H9 (cell line): Measurements from ENCODE around the gene MED28. TPM values are rescaled to one million over a fixed set of nuclear protein-coding genes. Genes with fewer than 3 reads are reported as not detected.

Experiments used
- DNase-seq: peaks from one replicate; pipeline ENCODE4 v3.0.0-alpha.2; 2017
- H2AFZ ChIP-seq: one replicate; pipeline ENCODE4 v1.6.1; 2013; ENCODE audit warnings: mild to moderate bottlenecking, low read length, control low read depth, moderate library complexity
- H2AK5ac ChIP-seq: 2 replicates; pipeline ENCODE4 v1.6.1; 2013; ENCODE audit warnings: low read length, control low read depth, mixed read lengths; ENCODE audit not compliant: insufficient read length
- H2BK120ac ChIP-seq: one replicate; pipeline ENCODE4 v1.6.1; 2013; ENCODE audit warnings: low read depth, mild to moderate bottlenecking, low read length, control low read depth, inconsistent platforms; ENCODE audit not compliant: poor library complexity, severe bottlenecking
- H2BK12ac ChIP-seq: 2 replicates; pipeline ENCODE4 v1.6.1; 2013; ENCODE audit warnings: low read length, control low read depth, mixed read lengths, low read depth; ENCODE audit not compliant: insufficient read length
- H2BK15ac ChIP-seq: 2 replicates; pipeline ENCODE4 v1.6.1; 2013; ENCODE audit warnings: low read depth, low read length, control low read depth
- H2BK20ac ChIP-seq: one replicate; pipeline ENCODE4 v1.6.1; 2013; ENCODE audit warnings: low read depth, mild to moderate bottlenecking, low read length, control low read depth, inconsistent platforms; ENCODE audit not compliant: poor library complexity, severe bottlenecking
- H2BK5ac ChIP-seq: 2 replicates; pipeline ENCODE4 v1.6.1; 2013; ENCODE audit warnings: low read length, control low read depth, mixed read lengths; ENCODE audit not compliant: insufficient read length
- H3K14ac ChIP-seq: 2 replicates; pipeline ENCODE4 v1.6.1; 2013; ENCODE audit warnings: low read length, control low read depth; ENCODE audit not compliant: insufficient read depth
- H3K18ac ChIP-seq: 2 replicates; pipeline ENCODE4 v1.6.1; 2013; ENCODE audit warnings: low read depth, mild to moderate bottlenecking, mixed read lengths, low read length, control low read depth; ENCODE audit not compliant: insufficient read length
- H3K23ac ChIP-seq: 2 replicates; pipeline ENCODE4 v1.6.1; 2013; ENCODE audit warnings: low read length, control low read depth, mixed read lengths, low read depth; ENCODE audit not compliant: insufficient read length
- H3K23me2 ChIP-seq: 2 replicates; pipeline ENCODE4 v1.6.1; 2013; ENCODE audit warnings: low read depth, mild to moderate bottlenecking, mixed read lengths, low read length, control low read depth; ENCODE audit not compliant: insufficient read length, poor library complexity, severe bottlenecking
- H3K27ac ChIP-seq: 2 replicates; pipeline ENCODE4 v1.5.1; 2013; ENCODE audit warnings: low read length, control low read depth, mixed read lengths, low read depth; ENCODE audit not compliant: insufficient read length
- H3K27me3 ChIP-seq: 2 replicates; pipeline ENCODE4 v1.6.1; 2013; ENCODE audit warnings: low read length, control low read depth, inconsistent platforms; ENCODE audit not compliant: insufficient read depth
- H3K4ac ChIP-seq: 2 replicates; pipeline ENCODE4 v1.6.1; 2013; ENCODE audit warnings: low read depth, mild to moderate bottlenecking, control low read depth, inconsistent platforms, low read length, moderate library complexity
- H3K4me1 ChIP-seq: 2 replicates; pipeline ENCODE4 v1.6.1; 2013; ENCODE audit warnings: low read length, control low read depth, inconsistent platforms; ENCODE audit not compliant: insufficient read depth
- H3K4me2 ChIP-seq: 2 replicates; pipeline ENCODE4 v1.6.1; 2013; ENCODE audit warnings: low read length, control low read depth, mixed read lengths; ENCODE audit not compliant: insufficient read length, insufficient read depth
- H3K56ac ChIP-seq: 2 replicates; pipeline ENCODE4 v1.6.1; 2013; ENCODE audit warnings: low read depth, mild to moderate bottlenecking, mixed read lengths, low read length, control low read depth; ENCODE audit not compliant: insufficient read length
- H3K79me1 ChIP-seq: 2 replicates; pipeline ENCODE4 v1.6.1; 2013; ENCODE audit warnings: low read depth, mild to moderate bottlenecking, moderate library complexity, low read length, control low read depth, inconsistent platforms; ENCODE audit not compliant: insufficient read depth, poor library complexity, severe bottlenecking
- H3K79me2 ChIP-seq: 2 replicates; pipeline ENCODE4 v1.6.1; 2013; ENCODE audit warnings: low read length, control low read depth, inconsistent platforms; ENCODE audit not compliant: insufficient read depth
- H3K9ac ChIP-seq: 2 replicates; pipeline ENCODE4 v1.6.1; 2013; ENCODE audit warnings: low read length, control low read depth, mixed read lengths; ENCODE audit not compliant: insufficient read length; ENCODE audit errors: extremely low read depth
- H3K9me3 ChIP-seq: one replicate; pipeline ENCODE4 v1.6.1; 2013; ENCODE audit warnings: low read depth, low read length, inconsistent platforms; ENCODE audit not compliant: control insufficient read depth
- H3T11ph ChIP-seq: one replicate; pipeline ENCODE4 v1.6.1; 2013; ENCODE audit warnings: mild to moderate bottlenecking, low read length, control low read depth, inconsistent platforms
- H4K20me1 ChIP-seq: one replicate; pipeline ENCODE4 v1.6.1; 2013; ENCODE audit not compliant: control insufficient read depth, insufficient read length, insufficient read depth
- H4K5ac ChIP-seq: 2 replicates; pipeline ENCODE4 v1.6.1; 2013; ENCODE audit warnings: low read depth, mild to moderate bottlenecking, mixed read lengths, low read length, control low read depth; ENCODE audit not compliant: insufficient read length
- H4K8ac ChIP-seq: replicated peaks from 2 replicates; pipeline ENCODE4 v1.6.1; 2013; ENCODE audit warnings: low read length, control low read depth, mixed read lengths, low read depth; ENCODE audit not compliant: insufficient read length
- H4K91ac ChIP-seq: 2 replicates; pipeline ENCODE4 v1.6.1; 2013; ENCODE audit warnings: low read depth, mild to moderate bottlenecking, moderate library complexity, mixed read lengths, low read length, control low read depth; ENCODE audit not compliant: insufficient read length
- H3K27ac Mint-ChIP-seq, 3 experiments: 2 replicates in 2 of 3; 3 replicates in 1 of 3; pipeline ENCODE4 v1.8.0; 2020 to 2021; ENCODE audit warnings: mixed read lengths in 3 of 3, mild to moderate bottlenecking in 1 of 3, moderate library complexity in 1 of 3
- H3K27me3 Mint-ChIP-seq: 2 replicates; pipeline ENCODE4 v1.8.0; 2021; ENCODE audit warnings: low read depth, mild to moderate bottlenecking, moderate library complexity, mixed read lengths
- H3K36me3 Mint-ChIP-seq, 3 experiments: 2 replicates in 2 of 3; 3 replicates in 1 of 3; pipeline ENCODE4 v1.8.0; 2020 to 2021; ENCODE audit warnings: low read depth in 3 of 3, mixed read lengths in 3 of 3; ENCODE audit not compliant: insufficient read depth in 1 of 3
- H3K4me1 Mint-ChIP-seq, 2 experiments: 2 replicates each; pipeline ENCODE4 v1.8.0; 2020; ENCODE audit warnings: mixed read lengths in 2 of 2
- H3K4me3 Mint-ChIP-seq, 2 experiments: 2 replicates in 1 of 2; 3 replicates in 1 of 2; pipeline ENCODE4 v1.8.0; 2020 to 2021; ENCODE audit warnings: mild to moderate bottlenecking in 2 of 2, mixed read lengths in 2 of 2, moderate library complexity in 1 of 2
- H3K9me3 Mint-ChIP-seq, 2 experiments: 2 replicates in 1 of 2; 3 replicates in 1 of 2; pipeline ENCODE4 v1.8.0; 2020; ENCODE audit warnings: mild to moderate bottlenecking in 2 of 2, mixed read lengths in 2 of 2, moderate library complexity in 1 of 2
- CTCF ChIP-seq: fragments of 200-600 bp; sonication (generic); conservative IDR thresholded peaks from 3 replicates; pipeline ENCODE4 v1.8.0; 2021; ENCODE audit warnings: antibody characterized with exemption, mild to moderate bottlenecking
- WGBS: extraction: QIAGEN DNeasy Blood & Tissue Kit; methylation state at CpG from one replicate; pipeline ENCODE4 v1.1.7; 2013; ENCODE audit warnings: missing lambda C conversion rate, low lambda C conversion rate, mixed read lengths; ENCODE audit not compliant: insufficient read length; ENCODE audit errors: extremely low coverage; 5-methylcytosine and 5-hydroxymethylcytosine counted together
- total RNA-seq: library from RNA; stranded (reverse); gene quantifications from 2 replicates; pipeline ENCODE4 v1.2.1, GENCODE V29; 2021

Gene MED28
- total RNA-seq, 1 experiment from 2014 or later, result 90.4 TPM

- Histone ChIP-seq H3K23ac (no peak overlapping the region), H3T11ph (no peak overlapping the region), H2AK5ac (no peak overlapping the region), H2BK20ac (no peak overlapping the region), H3K14ac (no peak overlapping the region), H3K4me2 (no peak overlapping the region), H2BK15ac (no peak overlapping the region), H4K20me1 (no peaks in the 10 kb centered on the region), H3K9me3 (no peaks in the 10 kb centered on the region), H3K79me2 (no peaks in the 10 kb centered on the region), H3K9ac (no peak overlapping the region), H2BK12ac (no peak overlapping the region), H3K23me2 (no peaks in the 10 kb centered on the region), H3K27me3 (no peaks in the 10 kb centered on the region), H4K5ac (no peak overlapping the region), H2BK5ac (no peak overlapping the region), H3K4me1 (no peaks in the 10 kb centered on the region; the same call in 1 of the 2 replicates), H2BK120ac (no peak overlapping the region), H3K4ac (no peak overlapping the region), H2AFZ (no peak overlapping the region), H4K8ac (no peak overlapping the region), H3K18ac (no peak overlapping the region), H3K56ac (no peak overlapping the region), H4K91ac (no peak overlapping the region), H3K27ac (no peak overlapping the region), H3K79me1 (no peaks in the 10 kb centered on the region)
- Mint-ChIP-seq H3K9me3 (0 out of 5 replicates have a peak, but pooled peaks cover 0 to 2% of the 10 kb centered on the region in 2 experiments), H3K27ac (no peak overlapping the region), H3K4me3 (no peak overlapping the region), H3K4me1 (peaks cover 5% of the 10 kb centered on the region in 2 experiments; a peak in 3 of 4 replicates), H3K36me3 (no peaks in the 10 kb centered on the region; a peak in 1 of 7 replicates), H3K27me3 (no peaks in the 10 kb centered on the region; the same call in 1 of the 2 replicates)
- no CpG with 5 or more reads among the region's 4 CpGs for WGBS
- no peak for TF ChIP-seq CTCF
- no peak for DNase-seq
Observed at GRCh38 chr4:17664755-17665154, 50.3 kb downstream of the MED28 start.
